K562 (cell line): ENCODE data around the gene CDC5L. TPM values are rescaled to one million over a fixed set of nuclear protein-coding genes. Genes with fewer than 3 reads are reported as not detected.

ENCODE experiments used
- ARID2 ChIP-seq: fragments of 450-650 bp; IDR thresholded peaks from 2 replicates; pipeline ENCODE4 v1.6.1; 2017; ENCODE audit warnings: antibody characterized with exemption, mild to moderate bottlenecking
- BRD9 ChIP-seq: fragments of 450-650 bp; IDR thresholded peaks from 2 replicates; pipeline ENCODE4 v1.6.1; 2018; ENCODE audit warnings: low read depth; ENCODE audit not compliant: partially characterized antibody
- CBX1 ChIP-seq: sonication (generic); IDR thresholded peaks from 2 replicates; pipeline ENCODE4 v1.6.1; 2016; ENCODE audit warnings: antibody characterized with exemption, low read depth, mild to moderate bottlenecking
- CEBPB ChIP-seq: fragments of 450-650 bp; IDR thresholded peaks from 2 replicates; pipeline ENCODE4 v1.6.1; 2016; ENCODE audit warnings: missing genetic modification characterization, missing compliant biosample characterization
- FOS ChIP-seq: IDR thresholded peaks from 3 replicates; pipeline ENCODE4 v1.6.1; 2011; ENCODE audit not compliant: insufficient read length; ENCODE audit errors: extremely low read depth
- FOXP1 ChIP-seq: sonication (generic); formaldehyde crosslinking; IDR thresholded peaks from 2 replicates; pipeline ENCODE4 v1.8.0; 2022; ENCODE audit warnings: mild to moderate bottlenecking, missing genetic modification reagents
- HDAC3 ChIP-seq: fragments of 450-650 bp; IDR thresholded peaks from 2 replicates; pipeline ENCODE4 v1.6.1; 2018; ENCODE audit warnings: borderline replicate concordance, mild to moderate bottlenecking, moderate library complexity; ENCODE audit not compliant: partially characterized antibody
- MXI1 ChIP-seq: IDR thresholded peaks from 2 replicates; pipeline ENCODE4 v1.6.1; 2011; ENCODE audit warnings: low read depth, mild to moderate bottlenecking, improper control_type of control experiment, low read length
- NELFE ChIP-seq: IDR thresholded peaks from 2 replicates; pipeline ENCODE4 v1.6.1; 2011; ENCODE audit warnings: mild to moderate bottlenecking; ENCODE audit not compliant: insufficient read depth, insufficient read length
- NR1H2 ChIP-seq: sonication (generic); formaldehyde crosslinking; IDR thresholded peaks from 2 replicates; pipeline ENCODE4 v1.4.0; 2020; ENCODE audit warnings: mild to moderate bottlenecking, missing genetic modification reagents
- RBFOX2 ChIP-seq: fragments of 200-400 bp; formaldehyde crosslinking; IDR thresholded peaks from 2 replicates; pipeline ENCODE4 v1.6.1; 2017; ENCODE audit warnings: low read depth, mild to moderate bottlenecking, low read length, moderate library complexity
- RFX5 ChIP-seq: IDR thresholded peaks from 2 replicates; pipeline ENCODE4 v1.6.1; 2011; ENCODE audit warnings: low read depth, mild to moderate bottlenecking, improper control_type of control experiment, low read length
- SIN3B ChIP-seq: fragments of 450-650 bp; IDR thresholded peaks from 2 replicates; pipeline ENCODE4 v1.6.1; 2017; ENCODE audit warnings: low read depth, mild to moderate bottlenecking, moderate library complexity
- SOX6 ChIP-seq: fragments of 450-650 bp; IDR thresholded peaks from 2 replicates; pipeline ENCODE4 v1.6.1; 2014; ENCODE audit warnings: mild to moderate bottlenecking
- TGIF2 ChIP-seq: sonication (generic); formaldehyde crosslinking; IDR thresholded peaks from 2 replicates; pipeline ENCODE4 v1.8.1; 2022; ENCODE audit warnings: mild to moderate bottlenecking, missing genetic modification reagents, moderate library complexity
- YBX1 ChIP-seq: fragments of 450-650 bp; IDR thresholded peaks from 2 replicates; pipeline ENCODE4 v1.7.1; 2016; ENCODE audit warnings: mild to moderate bottlenecking
- ZBTB9 ChIP-seq: fragments of 450-650 bp; formaldehyde crosslinking; IDR thresholded peaks from 2 replicates; pipeline ENCODE4 v1.4.0; 2020; ENCODE audit warnings: mild to moderate bottlenecking, moderate library complexity
- ZKSCAN1 ChIP-seq: fragments of 150-350 bp; IDR thresholded peaks from 2 replicates; pipeline ENCODE4 v1.6.1; 2016; ENCODE audit warnings: low read depth, low read length
- ZNF277 ChIP-seq: fragments of 250-450 bp; sonication (Bioruptor Pico); IDR thresholded peaks from 2 replicates; pipeline ENCODE4 v1.8.0; 2022; ENCODE audit warnings: inconsistent platforms, mild to moderate bottlenecking, moderate library complexity, borderline replicate concordance
- ZNF444 ChIP-seq: fragments of 250-450 bp; sonication (Bioruptor Pico); IDR thresholded peaks from 2 replicates; pipeline ENCODE4 v1.4.0; 2020; ENCODE audit warnings: mild to moderate bottlenecking, moderate library complexity
- polyA plus RNA-seq, 8 experiments: library from polyadenylated mRNA; depleted of rRNA in 4 of 8; stranded (reverse) in 5 of 8; unstranded in 3 of 8; fragments of >200 nt; fragmentation: Nextera tagmentation in 2 of 8; fragmentation: Illumina TruSeq in 1 of 8; extraction: Ambion mirVana in 2 of 8; extraction: Trizol in 1 of 8; gene quantifications; 2 replicates each; pipeline versions ENCODE4 v1.2.1 to v1.2.3, GENCODE V29; 2011 to 2014; ENCODE audit warnings: inconsistent platforms in 1 of 8, missing spikeins in 1 of 8
- total RNA-seq, 7 experiments: library from RNA; depleted of rRNA in 6 of 7; stranded (reverse); fragments of >200 nt in 6 of 7; fragmentation: Illumina TruSeq in 2 of 7; extraction: Trizol in 2 of 7; gene quantifications; 2 replicates each; pipeline versions ENCODE4 v1.2.1 to v1.2.3, GENCODE V29; 2011 to 2021; ENCODE audit warnings: low replicate concordance in 1 of 7
- TF ChIP-seq, protein P1 (sequence below): fragments of 450-650 bp; IDR thresholded peaks from 2 replicates; pipeline ENCODE4 v1.6.1; 2016
- TF ChIP-seq, protein P2 (sequence below): sonication (generic); formaldehyde crosslinking; IDR thresholded peaks from 2 replicates; pipeline ENCODE4 v1.8.0; 2022; ENCODE audit warnings: missing genetic modification reagents, mild to moderate bottlenecking, borderline replicate concordance
- TF ChIP-seq, protein P3 (sequence below): IDR thresholded peaks from 2 replicates; pipeline ENCODE4 v1.6.1; 2011; ENCODE audit warnings: borderline replicate concordance, low read depth, mild to moderate bottlenecking, moderate library complexity, low read length; ENCODE audit not compliant: insufficient read depth, poor library complexity, severe bottlenecking

Gene CDC5L
- total and polyA plus RNA-seq, 9 of the 15 experiments (the other 6 are each of a cell fraction or from before 2014, with no cell fraction given), result 22.3 to 44.2 (median 30.8) TPM

- TF ChIP-seq, protein P1, sequence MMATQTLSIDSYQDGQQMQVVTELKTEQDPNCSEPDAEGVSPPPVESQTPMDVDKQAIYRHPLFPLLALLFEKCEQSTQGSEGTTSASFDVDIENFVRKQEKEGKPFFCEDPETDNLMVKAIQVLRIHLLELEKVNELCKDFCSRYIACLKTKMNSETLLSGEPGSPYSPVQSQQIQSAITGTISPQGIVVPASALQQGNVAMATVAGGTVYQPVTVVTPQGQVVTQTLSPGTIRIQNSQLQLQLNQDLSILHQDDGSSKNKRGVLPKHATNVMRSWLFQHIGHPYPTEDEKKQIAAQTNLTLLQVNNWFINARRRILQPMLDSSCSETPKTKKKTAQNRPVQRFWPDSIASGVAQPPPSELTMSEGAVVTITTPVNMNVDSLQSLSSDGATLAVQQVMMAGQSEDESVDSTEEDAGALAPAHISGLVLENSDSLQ, result no peak
- TF ChIP-seq ZKSCAN1 (peak; percentile 43; the same call in 1 of the 2 replicates), TGIF2 (CRISPR knock-in tag) (no peak), MXI1 (0 out of 2 replicates have a peak, but pooled peaks have one; percentile 28), SOX6 (peak; percentile 71), SIN3B (0 out of 2 replicates have a peak, but pooled peaks have one; percentile 26), RBFOX2 (peak; percentile 59; the same call in 1 of the 2 replicates), YBX1 (no peak), FOS (no peak), RFX5 (no peak), BRD9 (peak; percentile 72), FOXP1 (no peak), ZNF444 (CRISPR knock-in tag) (no peak), CBX1 (no peak), ZBTB9 (CRISPR knock-in tag) (no peak), ARID2 (peak; percentile 72; the same call in 1 of the 2 replicates), NELFE (no peak), CEBPB (peak; percentile 73), NR1H2 (CRISPR knock-in tag) (no peak), HDAC3 (no peak), ZNF277 (CRISPR knock-in tag) (no peak)
- TF ChIP-seq, protein P2, sequence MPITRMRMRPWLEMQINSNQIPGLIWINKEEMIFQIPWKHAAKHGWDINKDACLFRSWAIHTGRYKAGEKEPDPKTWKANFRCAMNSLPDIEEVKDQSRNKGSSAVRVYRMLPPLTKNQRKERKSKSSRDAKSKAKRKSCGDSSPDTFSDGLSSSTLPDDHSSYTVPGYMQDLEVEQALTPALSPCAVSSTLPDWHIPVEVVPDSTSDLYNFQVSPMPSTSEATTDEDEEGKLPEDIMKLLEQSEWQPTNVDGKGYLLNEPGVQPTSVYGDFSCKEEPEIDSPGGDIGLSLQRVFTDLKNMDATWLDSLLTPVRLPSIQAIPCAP (CRISPR knock-in tag), result no peak
- TF ChIP-seq, protein P3, sequence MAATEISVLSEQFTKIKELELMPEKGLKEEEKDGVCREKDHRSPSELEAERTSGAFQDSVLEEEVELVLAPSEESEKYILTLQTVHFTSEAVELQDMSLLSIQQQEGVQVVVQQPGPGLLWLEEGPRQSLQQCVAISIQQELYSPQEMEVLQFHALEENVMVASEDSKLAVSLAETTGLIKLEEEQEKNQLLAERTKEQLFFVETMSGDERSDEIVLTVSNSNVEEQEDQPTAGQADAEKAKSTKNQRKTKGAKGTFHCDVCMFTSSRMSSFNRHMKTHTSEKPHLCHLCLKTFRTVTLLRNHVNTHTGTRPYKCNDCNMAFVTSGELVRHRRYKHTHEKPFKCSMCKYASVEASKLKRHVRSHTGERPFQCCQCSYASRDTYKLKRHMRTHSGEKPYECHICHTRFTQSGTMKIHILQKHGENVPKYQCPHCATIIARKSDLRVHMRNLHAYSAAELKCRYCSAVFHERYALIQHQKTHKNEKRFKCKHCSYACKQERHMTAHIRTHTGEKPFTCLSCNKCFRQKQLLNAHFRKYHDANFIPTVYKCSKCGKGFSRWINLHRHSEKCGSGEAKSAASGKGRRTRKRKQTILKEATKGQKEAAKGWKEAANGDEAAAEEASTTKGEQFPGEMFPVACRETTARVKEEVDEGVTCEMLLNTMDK, result peak; percentile 25
Measured at GRCh38 chr6:44475779-44476434, 88.4 kb downstream of the CDC5L start (continued).
